ENCODE data around the gene SLC16A3. TPM values are rescaled to one million over a fixed set of nuclear protein-coding genes. Genes with fewer than 3 reads are reported as not detected.

Gene SLC16A3
- total RNA-seq, 1 donor from 2014 or later, result 1.5 TPM

DNA sequence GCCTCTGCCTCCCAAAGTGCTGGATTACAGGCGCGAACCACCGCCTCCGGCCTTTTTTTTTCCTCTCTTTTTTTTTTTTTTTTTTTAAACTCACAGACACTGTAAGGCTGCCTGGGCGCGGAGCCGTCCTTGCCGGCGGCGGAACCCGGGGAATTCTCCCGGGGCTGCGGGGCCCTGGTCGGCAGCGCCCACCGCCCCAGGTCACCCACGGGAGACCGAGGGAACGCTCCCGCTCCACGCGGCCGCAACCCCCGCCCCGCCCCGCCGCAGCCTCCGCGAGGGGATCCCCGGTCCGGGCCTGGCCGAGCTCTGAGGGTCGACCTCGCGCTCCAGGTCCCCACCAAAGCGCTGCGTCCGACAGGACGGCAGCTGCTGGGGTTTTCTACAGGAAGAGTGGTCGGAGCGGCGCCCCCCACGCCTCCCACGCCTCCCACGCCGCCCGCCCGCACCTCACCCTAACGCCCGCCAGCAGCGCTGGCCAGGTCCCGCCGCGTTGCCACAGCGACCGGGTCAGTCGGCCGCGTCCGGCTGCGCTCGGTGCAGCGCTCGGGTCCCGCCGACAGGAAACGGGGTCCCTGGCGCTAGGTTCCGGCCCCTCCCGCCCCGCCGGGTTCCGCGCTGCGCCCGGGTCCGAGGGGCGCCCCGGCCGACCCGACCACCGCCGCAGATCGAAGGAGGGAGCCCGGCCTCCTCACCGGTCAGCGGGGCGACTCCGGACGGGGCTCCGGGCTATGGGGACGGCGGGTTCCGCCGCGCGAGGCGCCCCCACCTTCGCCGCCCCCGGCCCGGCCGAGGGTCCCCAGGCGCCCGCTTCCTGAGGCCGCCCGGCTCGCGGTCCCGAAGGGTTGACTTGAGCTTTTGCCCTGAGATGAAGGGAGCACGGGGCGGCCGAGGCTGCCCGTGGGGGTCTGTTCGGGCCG lies 16.3 kb upstream of the SLC16A3 start, which contains the start of gene CCDC57:
Gene CCDC57 (minus strand): TSS at position 512 of the 920 bp plus-strand sequence. CDS start 10,898 bp downstream, outside the sequence.
- peak; percentile 73 for DNase-seq (ENCODE audit: low read depth, low spot score)
- Mint-ChIP-seq H3K9me3 (no peaks in the 10 kb centered on the region), H3K36me3 (ENCODE audit: low read depth) (no peaks in the 10 kb centered on the region), H3K4me3 (peak within 1 kb of the TSS; percentile 85), H3K27me3 (ENCODE audit: low read depth) (no peaks in the 10 kb centered on the region), H3K4me1 (peaks cover 11% of the 10 kb centered on the region), H3K27ac (ENCODE audit: unreplicated experiment) (no peak within 1 kb of the TSS)
- TF ChIP-seq, protein P1, sequence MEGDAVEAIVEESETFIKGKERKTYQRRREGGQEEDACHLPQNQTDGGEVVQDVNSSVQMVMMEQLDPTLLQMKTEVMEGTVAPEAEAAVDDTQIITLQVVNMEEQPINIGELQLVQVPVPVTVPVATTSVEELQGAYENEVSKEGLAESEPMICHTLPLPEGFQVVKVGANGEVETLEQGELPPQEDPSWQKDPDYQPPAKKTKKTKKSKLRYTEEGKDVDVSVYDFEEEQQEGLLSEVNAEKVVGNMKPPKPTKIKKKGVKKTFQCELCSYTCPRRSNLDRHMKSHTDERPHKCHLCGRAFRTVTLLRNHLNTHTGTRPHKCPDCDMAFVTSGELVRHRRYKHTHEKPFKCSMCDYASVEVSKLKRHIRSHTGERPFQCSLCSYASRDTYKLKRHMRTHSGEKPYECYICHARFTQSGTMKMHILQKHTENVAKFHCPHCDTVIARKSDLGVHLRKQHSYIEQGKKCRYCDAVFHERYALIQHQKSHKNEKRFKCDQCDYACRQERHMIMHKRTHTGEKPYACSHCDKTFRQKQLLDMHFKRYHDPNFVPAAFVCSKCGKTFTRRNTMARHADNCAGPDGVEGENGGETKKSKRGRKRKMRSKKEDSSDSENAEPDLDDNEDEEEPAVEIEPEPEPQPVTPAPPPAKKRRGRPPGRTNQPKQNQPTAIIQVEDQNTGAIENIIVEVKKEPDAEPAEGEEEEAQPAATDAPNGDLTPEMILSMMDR (conservative IDR thresholded peaks at IDR 0.05), result peak; percentile 13

DNA sequence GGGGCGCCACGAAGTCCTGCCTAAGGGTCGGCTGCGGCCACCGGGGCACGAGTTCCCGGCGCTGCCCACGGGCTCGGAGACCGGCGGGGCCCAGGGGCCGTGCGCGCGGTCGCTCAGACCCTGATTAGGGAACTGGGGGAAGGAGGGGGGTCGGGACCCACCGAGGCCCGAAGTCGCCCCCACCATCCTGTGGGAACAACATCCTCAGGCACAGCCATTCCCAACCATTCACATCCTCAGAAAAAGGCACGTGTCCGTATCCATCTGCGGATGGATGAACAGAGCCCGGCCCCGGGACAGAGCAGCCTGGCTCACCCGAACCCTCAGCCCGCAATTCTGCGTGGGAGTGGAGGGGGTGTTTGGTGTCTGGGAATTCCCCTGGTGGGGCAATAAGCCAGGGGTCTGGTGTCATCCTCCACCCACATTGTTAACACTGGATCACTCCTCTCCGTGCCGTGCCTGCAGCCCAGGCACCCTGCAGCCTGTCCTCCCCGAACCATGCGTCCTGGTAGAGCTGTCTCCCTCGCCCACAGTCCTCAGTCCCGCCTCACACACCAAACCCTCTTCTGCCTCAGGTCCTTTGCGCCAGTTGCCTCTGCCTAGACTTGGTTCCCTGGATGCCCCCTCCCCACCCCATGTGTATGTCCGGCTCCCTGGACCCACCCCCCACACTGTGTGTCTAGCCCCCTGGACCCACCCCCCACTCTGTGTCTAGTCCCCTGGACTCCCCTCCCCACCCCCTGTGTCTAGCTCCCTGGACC lies 15.4 kb upstream of the SLC16A3 start:
- no peaks in the 10 kb centered on the region for H3K9me3 Mint-ChIP-seq
- no peaks in the 10 kb centered on the region for H3K27me3 Mint-ChIP-seq (ENCODE audit: low read depth)
- H3K36me3 Mint-ChIP-seq (ENCODE audit: low read depth), result no peaks in the 10 kb centered on the region
- TF ChIP-seq, protein P1 (conservative IDR thresholded peaks at IDR 0.05), result no peak
- no peak overlapping the region for H3K27ac Mint-ChIP-seq (ENCODE audit: unreplicated experiment)
- peaks cover 11% of the 10 kb centered on the region for H3K4me1 Mint-ChIP-seq
- H3K4me3 Mint-ChIP-seq, result peak overlapping the region; percentile 85
- DNase-seq (ENCODE audit: low read depth, low spot score), result no peak

DNA sequence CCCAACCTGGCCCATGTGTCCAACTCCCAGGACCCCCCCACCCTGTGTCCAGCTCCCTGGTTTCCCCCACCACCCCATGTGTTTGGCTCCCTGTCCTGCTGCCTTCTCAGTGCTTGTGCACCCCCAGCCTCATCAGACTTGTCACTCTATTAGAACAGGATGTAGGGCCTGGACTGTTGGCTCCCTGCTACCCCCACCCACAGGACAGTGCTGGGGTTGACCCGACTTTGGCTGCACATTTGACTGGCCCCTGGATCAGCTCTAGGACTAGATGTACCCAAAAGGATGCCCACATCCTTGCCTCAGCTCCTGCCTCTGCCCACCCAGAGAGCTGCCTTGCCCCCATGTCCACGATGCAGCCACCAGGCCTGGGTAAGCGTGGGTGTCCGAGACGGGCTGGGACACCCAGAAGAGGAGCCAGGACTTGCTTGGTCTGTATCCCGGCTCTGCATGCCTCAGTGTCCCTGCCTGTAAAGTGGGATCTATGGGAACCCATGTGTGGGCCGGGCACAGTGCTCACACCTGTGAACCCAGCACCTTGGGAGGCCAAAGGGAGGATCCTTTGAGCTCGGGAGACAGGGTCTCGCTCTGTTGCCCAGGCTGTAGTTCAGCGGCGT lies 14.7 kb upstream of the SLC16A3 start:
- Mint-ChIP-seq H3K4me3 (peak overlapping the region; percentile 78), H3K27me3 (ENCODE audit: low read depth) (no peaks in the 10 kb centered on the region), H3K27ac (ENCODE audit: unreplicated experiment) (no peak overlapping the region)

DNA sequence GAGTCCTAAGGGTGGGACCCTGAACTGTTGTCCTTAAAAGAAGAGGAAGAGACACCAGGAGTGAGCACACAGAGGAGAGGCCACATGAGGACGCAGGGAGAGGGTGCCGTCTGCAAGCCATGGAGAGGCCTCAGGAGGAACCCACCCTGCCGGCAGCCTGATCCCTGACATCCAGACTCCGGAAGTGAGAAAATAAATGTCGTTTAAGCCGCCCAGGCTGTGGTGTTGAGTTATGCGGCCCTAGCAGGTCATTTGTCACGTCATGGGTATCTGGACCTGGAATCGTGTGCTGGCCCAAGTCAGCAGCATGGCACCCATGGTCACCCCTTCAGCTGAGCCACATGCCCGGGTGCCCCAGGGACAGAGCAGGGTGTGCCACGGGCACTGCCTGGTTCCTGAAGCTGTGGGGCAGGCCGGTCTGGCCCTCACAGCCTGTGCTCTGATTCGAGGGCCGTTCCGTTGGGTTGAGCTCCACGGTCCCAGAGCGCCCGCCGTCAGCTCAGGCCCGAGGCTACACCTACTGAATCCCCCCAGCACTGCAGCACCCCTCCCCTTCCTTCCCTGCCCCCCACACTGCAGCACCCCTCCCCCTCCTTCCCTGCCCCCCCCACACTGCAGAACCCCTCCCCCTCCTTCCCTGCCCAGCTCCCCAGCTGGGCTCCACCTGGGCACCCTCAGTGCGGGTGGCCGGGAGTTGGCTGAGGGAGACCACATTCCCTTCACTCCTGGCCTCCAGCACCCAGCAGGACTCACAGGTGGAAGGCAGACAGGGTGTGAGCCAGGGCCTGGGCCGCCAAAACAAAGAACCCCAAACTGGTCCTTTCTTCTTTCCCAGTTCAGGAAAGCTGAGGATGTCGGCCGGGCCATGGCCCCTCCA lies 13.5 kb upstream of the SLC16A3 start:
- no peak for DNase-seq (ENCODE audit: low read depth, low spot score)
- H3K36me3 Mint-ChIP-seq (ENCODE audit: low read depth), result no peaks in the 10 kb centered on the region
- no peaks in the 10 kb centered on the region for H3K9me3 Mint-ChIP-seq
- H3K4me1 Mint-ChIP-seq, result peaks cover 11% of the 10 kb centered on the region
- peak overlapping the region; percentile 78 for H3K4me3 Mint-ChIP-seq
- TF ChIP-seq, protein P1 (conservative IDR thresholded peaks at IDR 0.05), result no peak
- H3K27ac Mint-ChIP-seq (ENCODE audit: unreplicated experiment), result no peak overlapping the region
- no peaks in the 10 kb centered on the region for H3K27me3 Mint-ChIP-seq (ENCODE audit: low read depth)

More for the DNA sequence above, 14.7 kb upstream of the SLC16A3 start:
- TF ChIP-seq, protein P1 (conservative IDR thresholded peaks at IDR 0.05), result no peak
- no peaks in the 10 kb centered on the region for H3K9me3 Mint-ChIP-seq
- no peaks in the 10 kb centered on the region for H3K36me3 Mint-ChIP-seq (ENCODE audit: low read depth)
- DNase-seq (ENCODE audit: low read depth, low spot score), result no peak
- H3K4me1 Mint-ChIP-seq, result peaks cover 11% of the 10 kb centered on the region

All from neural crest cell (in vitro differentiated cells).